B cell (primary cell): Measurements from ENCODE around the gene BID. TPM values are rescaled to one million over a fixed set of nuclear protein-coding genes. Genes with fewer than 3 reads are reported as not detected.

Source experiments
- ATAC-seq: fragments of 200-7000 bp; cut with Tn5 transposase; one replicate; pipeline ENCODE4 v1.10.0; 2021; ENCODE audit warnings: low read depth, mild to moderate bottlenecking, moderate number of reproducible peaks, moderate library complexity
- CTCF ChIA-PET: fragments of 350-600 bp; sonication (Branson Sonifier 250); formaldehyde crosslinking; loops from one replicate; lab custom pipeline; 2021; ENCODE audit warnings: antibody characterized with exemption, inconsistent platforms; lab: Charles Lee
- POLR2A ChIA-PET: fragments of 350-600 bp; sonication (Branson Sonifier 250); formaldehyde crosslinking; loops from one replicate; lab custom pipeline; 2021; ENCODE audit warnings: antibody characterized with exemption; lab: Charles Lee
- DNase-seq: peaks from one replicate; pipeline ENCODE4 v3.0.0; 2013
- H2AFZ ChIP-seq: 2 replicates; pipeline ENCODE4 v1.6.1; 2012; ENCODE audit warnings: mild to moderate bottlenecking, low read depth, low read length; ENCODE audit not compliant: insufficient read depth, poor library complexity, severe bottlenecking
- H3K27ac ChIP-seq, 2 donors: 1 replicate in 1 of 2; 2 replicates in 1 of 2; pipeline ENCODE4 v1.5.1; 2012 to 2013; ENCODE audit warnings: low read length in 2 of 2, mild to moderate bottlenecking in 2 of 2, moderate library complexity in 1 of 2
- H3K27me3 ChIP-seq, 4 experiments: fragments of 200-600 bp in 1 of 4; sonication (generic) in 1 of 4; replicated peaks in 1 of 4; 1 replicate in 2 of 4; 2 replicates in 2 of 4; pipeline versions ENCODE4 v1.6.1 to v1.7.0; 2013 to 2016; ENCODE audit warnings: low read length in 3 of 4, mild to moderate bottlenecking in 2 of 4, mixed read lengths in 1 of 4, moderate library complexity in 1 of 4; ENCODE audit not compliant: insufficient read depth in 4 of 4, control insufficient read depth in 3 of 4; ENCODE audit errors: control extremely low read depth in 1 of 4
- H3K36me3 ChIP-seq, 2 experiments: replicated peaks in 1 of 2; 1 replicate in 1 of 2; 2 replicates in 1 of 2; pipeline versions ENCODE4 v1.6.1 to v1.7.1; 2013; ENCODE audit warnings: low read length in 1 of 2; ENCODE audit not compliant: insufficient read depth in 2 of 2, control insufficient read depth in 1 of 2; ENCODE audit errors: control extremely low read depth in 1 of 2, extremely low read depth in 1 of 2
- H3K4me1 ChIP-seq, 2 donors: fragments of 200-600 bp in 1 of 2; sonication (generic) in 1 of 2; 1 replicate in 1 of 2; 2 replicates in 1 of 2; pipeline versions ENCODE4 v1.5.1 to v1.6.1; 2013 to 2017; ENCODE audit warnings: low read length in 2 of 2; ENCODE audit not compliant: control insufficient read depth in 2 of 2, insufficient read depth in 2 of 2
- H3K4me2 ChIP-seq: replicated peaks from 2 replicates; pipeline ENCODE3; 2012; ENCODE audit warnings: mild to moderate bottlenecking, low read depth, low read length; ENCODE audit not compliant: poor library complexity, severe bottlenecking
- H3K4me3 ChIP-seq, 5 experiments: fragments of 200-600 bp in 1 of 5; sonication (generic) in 1 of 5; 1 replicate in 3 of 5; 2 replicates in 2 of 5; pipeline versions ENCODE4 v1.5.1 to v1.7.0; 2011 to 2016; ENCODE audit warnings: low read length in 4 of 5, mild to moderate bottlenecking in 4 of 5, low read depth in 2 of 5, control low read depth in 1 of 5, moderate library complexity in 1 of 5; ENCODE audit not compliant: insufficient read depth in 1 of 5; ENCODE audit errors: control extremely low read depth in 1 of 5, extremely low read depth in 1 of 5
- H3K79me2 ChIP-seq: fragments of 200-600 bp; sonication (generic); one replicate; pipeline ENCODE4 v1.6.0; 2016; ENCODE audit warnings: low read length; ENCODE audit not compliant: control insufficient read depth, insufficient read depth
- H3K9ac ChIP-seq: fragments of 200-600 bp; sonication (generic); 2 replicates; pipeline ENCODE4 v1.6.1; 2017; ENCODE audit warnings: mild to moderate bottlenecking, low read length, moderate library complexity
- H3K9me3 ChIP-seq, 3 donors: one replicate each; pipeline versions ENCODE4 v1.6.1 to v1.7.1; 2013; ENCODE audit warnings: low read length in 2 of 3; ENCODE audit not compliant: control insufficient read depth in 2 of 3, insufficient read depth in 1 of 3; ENCODE audit errors: control extremely low read depth in 1 of 3
- H4K20me1 ChIP-seq: 2 replicates; pipeline ENCODE4 v1.6.0; 2012; ENCODE audit warnings: mild to moderate bottlenecking, low read length; ENCODE audit not compliant: insufficient read depth, control insufficient read depth, poor library complexity, severe bottlenecking
- H3K27ac Mint-ChIP-seq: one replicate; pipeline ENCODE4 v1.8.0; 2021; ENCODE audit warnings: mixed read lengths
- H3K27me3 Mint-ChIP-seq: one replicate; pipeline ENCODE4 v1.8.0; 2021; ENCODE audit warnings: mixed read lengths
- H3K4me1 Mint-ChIP-seq: one replicate; pipeline ENCODE4 v1.8.0; 2021; ENCODE audit warnings: mixed read lengths
- H3K4me3 Mint-ChIP-seq: one replicate; pipeline ENCODE4 v1.8.0; 2021; ENCODE audit warnings: mixed read lengths
- H3K9me3 Mint-ChIP-seq: one replicate; pipeline ENCODE4 v1.8.0; 2022; ENCODE audit warnings: mixed read lengths; ENCODE audit not compliant: insufficient read depth
- CTCF ChIP-seq: fragments of 200-600 bp; IDR thresholded peaks from one replicate; pipeline ENCODE4 v1.8.0; 2022; ENCODE audit warnings: antibody characterized with exemption, mild to moderate bottlenecking
- EZH2 ChIP-seq: IDR thresholded peaks from 2 replicates; pipeline ENCODE4 v1.6.1; 2012; ENCODE audit warnings: borderline replicate concordance, low read depth, mild to moderate bottlenecking, moderate library complexity, low read length; ENCODE audit not compliant: insufficient read depth, poor library complexity, severe bottlenecking
- WGBS: methylation state at CpG from one replicate; pipeline ENCODE4 v1.1.5; 2013; ENCODE audit warnings: missing lambda C conversion rate; ENCODE audit not compliant: insufficient coverage; 5-methylcytosine and 5-hydroxymethylcytosine counted together
- intact Hi-C: fragments of 100-400 bp; cut with micrococcal nuclease; formaldehyde crosslinking; loops from one replicate; pipeline ENCODE4 v1.10.0; 2022
- polyA plus RNA-seq: library from polyadenylated mRNA; depleted of rRNA; stranded (reverse); fragments of >200 nt; gene quantifications from 2 replicates; pipeline ENCODE4 v1.2.3, GENCODE V29; 2012
- total RNA-seq, 2 donors: library from RNA; stranded (reverse); fragments of 120-200 nt in 1 of 2; gene quantifications; 1 replicate in 1 of 2; 2 replicates in 1 of 2; pipeline versions ENCODE4 v1.2.3 to v1.2.4, GENCODE V29; 2013 to 2022

The BID gene
- total and polyA plus RNA-seq, 2 donors (not counting 1 experiment from before 2014, with no cell fraction given) = 17.5 to 23.3 TPM

GRCh38 chr22:17792854-17793434 is 18.7 kb upstream of the BID start:
- no peak for TF ChIP-seq CTCF
- no peak for TF ChIP-seq EZH2
- Histone ChIP-seq H3K27me3 (no peaks in the 10 kb centered on the region), H3K36me3 (peaks cover 0 to 62% of the 10 kb centered on the region in 2 experiments), H3K79me2 (peaks cover 28% of the 10 kb centered on the region), H3K9me3 (no peaks in the 10 kb centered on the region), H3K4me3 (no peak overlapping the region), H4K20me1 (peaks cover 9% of the 10 kb centered on the region), H2AFZ (no peak overlapping the region), H3K9ac (no peak overlapping the region), H3K27ac (no peak overlapping the region), H3K4me2 (no peak overlapping the region), H3K4me1 (peaks cover 32 to 38% of the 10 kb centered on the region in 2 donors)
- peaks cover 43% of the 10 kb centered on the region for H3K4me1 Mint-ChIP-seq
- DNase-seq (no peak), ATAC-seq (no peak)
- no peak overlapping the region for H3K27ac Mint-ChIP-seq
- H3K27me3 Mint-ChIP-seq = no peaks in the 10 kb centered on the region
- POLR2A ChIA-PET = no interaction called here
- no peak overlapping the region for H3K4me3 Mint-ChIP-seq
- WGBS = 98% methylated on average over 17 of the region's 29 CpGs
- intact Hi-C loops = no loop called here
- no peaks in the 10 kb centered on the region for H3K9me3 Mint-ChIP-seq
- CTCF ChIA-PET = no interaction called here

GRCh38 chr22:17792299-17792698 is 18.0 kb upstream of the BID start:
- Histone ChIP-seq H3K79me2 (peaks cover 22% of the 10 kb centered on the region), H3K27me3 (no peaks in the 10 kb centered on the region), H3K27ac (no peak overlapping the region), H2AFZ (no peak overlapping the region), H3K4me2 (no peak overlapping the region), H3K4me1 (peaks cover 26 to 32% of the 10 kb centered on the region in 2 donors), H3K9me3 (no peaks in the 10 kb centered on the region), H3K9ac (no peak overlapping the region), H3K36me3 (peaks cover 0 to 65% of the 10 kb centered on the region in 2 experiments), H4K20me1 (peaks cover 9% of the 10 kb centered on the region), H3K4me3 (no peak overlapping the region)
- Mint-ChIP-seq H3K27ac (peak overlapping the region; percentile 26), H3K27me3 (no peaks in the 10 kb centered on the region), H3K4me3 (no peak overlapping the region), H3K9me3 (no peaks in the 10 kb centered on the region), H3K4me1 (peaks cover 36% of the 10 kb centered on the region)
- ChIA-PET POLR2A (interaction anchor here (0.6 to 0.7 kb wide), 2 partner anchors 18 to 428 kb away, joined by 3 to 7 read pairs; no protein-coding TSS in a partner anchor), CTCF (no interaction called here)
- no peak for DNase-seq
- 94% methylated on average over 5 of the region's 5 CpGs for WGBS
- ATAC-seq = no peak
- intact Hi-C loops = no loop called here
- no peak for TF ChIP-seq EZH2
- TF ChIP-seq CTCF = no peak
